GM19193 (cell line): ENCODE data around the gene FANCM.

Experiments used
- POLR2A ChIP-seq: IDR thresholded peaks from 4 replicates; pipeline ENCODE4 v1.6.1; 2011; ENCODE audit not compliant: insufficient read depth, insufficient read length; ENCODE audit errors: extremely low read depth

The FANCM gene

GRCh38 chr14:45133683-45134050 lies 2.1 kb upstream of the FANCM start:
- no peak for TF ChIP-seq POLR2A

GRCh38 chr14:45134051-45134958 lies 1.4 kb upstream of the FANCM start, which contains the start of gene FKBP3:
Gene FKBP3 (minus strand): TSS chr14:45134481. CDS start chr14:45134456, 25 bp downstream.
- peak; percentile 89 for TF ChIP-seq POLR2A

GRCh38 chr14:45135156-45135555 lies 574 bp upstream of the FANCM start:
- TF ChIP-seq POLR2A = no peak

GRCh38 chr14:45136399-45136798 lies 669 bp downstream of the FANCM start:
- no peak for TF ChIP-seq POLR2A

GRCh38 chr14:45140661-45141187 lies 5.0 kb downstream of the FANCM start:
- no peak for TF ChIP-seq POLR2A

- TF ChIP-seq POLR2A = no peak
These were observed 8.9 kb downstream of the FANCM start for GRCh38 chr14:45144658-45145057.

- TF ChIP-seq POLR2A = no peak
These were observed 9.5 kb downstream of the FANCM start for GRCh38 chr14:45145214-45145613.

- no peak for TF ChIP-seq POLR2A
These were observed 13.9 kb downstream of the FANCM start for GRCh38 chr14:45149602-45150001.

GRCh38 chr14:45150386-45150890 lies 14.7 kb downstream of the FANCM start:
- TF ChIP-seq POLR2A = no peak

- TF ChIP-seq POLR2A = no peak
These were observed 20.3 kb downstream of the FANCM start for GRCh38 chr14:45156067-45156466.

GRCh38 chr14:45169906-45170305 lies 34.2 kb downstream of the FANCM start:
- no peak for TF ChIP-seq POLR2A

- no peak for TF ChIP-seq POLR2A
These were observed 41.3 kb downstream of the FANCM start for GRCh38 chr14:45177076-45177475.

- no peak for TF ChIP-seq POLR2A
These were observed 45.6 kb downstream of the FANCM start for GRCh38 chr14:45181329-45181728.

GRCh38 chr14:45181806-45182205 lies 46.1 kb downstream of the FANCM start:
- no peak for TF ChIP-seq POLR2A

- no peak for TF ChIP-seq POLR2A
These were observed 49.5 kb downstream of the FANCM start for GRCh38 chr14:45185100-45185814.
